Stimulated activated naive B cell treated with anti-CD40 and anti-IgM and Interleukin-4, amounts not matched to agents 10 μg/mL and 1 μg/mL and 100 μg/mL, for 72 hours (primary cell): Measurements from ENCODE around the gene TGFB2.

ENCODE experiments used
- ATAC-seq, 2 donors: fragments of 150-1000 bp; cut with Tn5 transposase; replicated peaks; 2 replicates each; pipeline ENCODE4 v1.10.0; 2021; ENCODE audit warnings: moderate library complexity in 1 of 2
- DNase-seq: peaks from one replicate; pipeline ENCODE4 v3.0.0; 2021
- H3K27ac Mint-ChIP-seq: one replicate; pipeline ENCODE4 v1.8.0; 2022; ENCODE audit warnings: mild to moderate bottlenecking, mixed read lengths
- H3K27me3 Mint-ChIP-seq, 2 donors: one replicate each; pipeline ENCODE4 v1.8.0; 2022; ENCODE audit warnings: mixed read lengths in 2 of 2
- H3K36me3 Mint-ChIP-seq, 2 donors: one replicate each; pipeline ENCODE4 v1.8.0; 2022; ENCODE audit warnings: mixed read lengths in 2 of 2, mild to moderate bottlenecking in 1 of 2
- H3K4me1 Mint-ChIP-seq, 2 donors: one replicate each; pipeline ENCODE4 v1.8.0; 2022; ENCODE audit warnings: mixed read lengths in 2 of 2, mild to moderate bottlenecking in 1 of 2
- H3K4me3 Mint-ChIP-seq, 2 donors: one replicate each; pipeline ENCODE4 v1.8.0; 2022; ENCODE audit warnings: mild to moderate bottlenecking in 2 of 2, mixed read lengths in 2 of 2, moderate library complexity in 1 of 2
- H3K9me3 Mint-ChIP-seq, 2 donors: one replicate each; pipeline ENCODE4 v1.8.0; 2022; ENCODE audit warnings: mixed read lengths in 2 of 2, mild to moderate bottlenecking in 1 of 2

Gene TGFB2

DNA sequence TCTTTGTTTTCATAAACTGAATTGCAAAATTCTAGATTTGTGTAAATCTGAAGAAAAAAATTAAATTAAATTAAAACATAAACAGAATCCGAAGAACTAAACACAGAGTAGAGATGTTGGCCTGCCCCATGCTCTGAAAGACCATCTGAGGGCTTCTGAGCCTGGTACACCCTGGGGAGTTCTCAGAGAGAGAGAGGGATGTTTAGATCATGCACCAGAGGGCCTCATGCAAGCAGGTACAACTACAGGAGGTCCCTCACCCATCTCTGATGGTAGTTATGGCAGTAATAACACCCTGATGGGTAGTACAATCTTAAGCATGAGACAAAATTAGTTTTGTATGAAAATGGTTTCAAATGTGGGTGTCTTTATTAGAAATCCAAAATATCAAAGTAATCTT, 127.7 kb downstream of the TGFB2 start:
- H3K27me3 Mint-ChIP-seq = no peaks in the 10 kb centered on the region
- no peaks in the 10 kb centered on the region for H3K9me3 Mint-ChIP-seq
- no peaks in the 10 kb centered on the region for H3K36me3 Mint-ChIP-seq
- peak overlapping the region in 1 of 2 donors; percentile 43 for H3K4me3 Mint-ChIP-seq
- DNase-seq (no peak), ATAC-seq (peak; percentile 41 to 48)
- H3K27ac Mint-ChIP-seq = peak overlapping the region; percentile 80
- H3K4me1 Mint-ChIP-seq = peaks cover 23 to 44% of the 10 kb centered on the region in 2 donors

DNA sequence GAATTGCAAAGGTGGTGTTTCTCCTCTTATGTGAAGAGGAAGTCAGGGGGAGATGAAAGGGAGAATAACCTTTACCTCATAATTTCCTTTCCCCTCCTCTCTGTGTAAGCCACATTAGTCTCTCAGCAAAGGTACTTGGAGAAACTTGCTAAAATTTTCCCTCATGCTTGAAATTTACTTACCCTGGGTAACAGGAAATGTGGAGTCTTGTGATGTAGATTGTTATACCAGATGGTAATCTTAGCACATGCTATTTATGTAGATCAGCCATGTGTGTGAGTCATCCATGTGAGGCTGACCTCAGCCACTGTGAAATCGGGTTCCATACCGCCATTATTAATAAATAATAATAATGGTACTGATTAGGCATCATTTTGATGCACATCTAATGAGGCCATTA, 128.4 kb downstream of the TGFB2 start:
- ATAC-seq = peak; percentile 87 to 92
- Mint-ChIP-seq H3K36me3 (no peaks in the 10 kb centered on the region), H3K4me3 (no peak overlapping the region), H3K27ac (no peak overlapping the region), H3K9me3 (no peaks in the 10 kb centered on the region), H3K4me1 (peaks cover 25 to 44% of the 10 kb centered on the region in 2 donors), H3K27me3 (no peaks in the 10 kb centered on the region)
- no peak for DNase-seq

DNA sequence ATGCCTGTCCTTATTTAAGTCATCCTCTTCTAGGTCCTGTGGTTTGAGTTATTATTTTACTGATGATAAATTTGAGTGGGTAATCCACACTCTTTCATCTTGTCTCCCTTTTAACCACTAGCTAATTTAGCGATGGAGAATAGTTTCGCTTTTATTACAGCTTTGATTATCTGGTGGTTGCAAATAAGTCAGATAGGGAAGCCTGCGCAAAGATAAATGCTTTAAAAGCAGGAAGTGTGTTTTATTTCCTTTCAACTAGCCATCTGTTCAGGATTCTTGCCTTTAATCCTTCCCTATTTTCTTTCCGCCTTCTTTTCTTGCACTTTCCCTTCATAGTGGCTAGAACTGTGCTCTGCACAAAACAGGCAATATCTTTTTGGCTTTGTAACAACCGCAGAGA, 129.0 kb downstream of the TGFB2 start:
- Mint-ChIP-seq H3K4me3 (peak overlapping the region; percentile 59 to 80), H3K4me1 (peaks cover 22 to 46% of the 10 kb centered on the region in 2 donors)

DNA sequence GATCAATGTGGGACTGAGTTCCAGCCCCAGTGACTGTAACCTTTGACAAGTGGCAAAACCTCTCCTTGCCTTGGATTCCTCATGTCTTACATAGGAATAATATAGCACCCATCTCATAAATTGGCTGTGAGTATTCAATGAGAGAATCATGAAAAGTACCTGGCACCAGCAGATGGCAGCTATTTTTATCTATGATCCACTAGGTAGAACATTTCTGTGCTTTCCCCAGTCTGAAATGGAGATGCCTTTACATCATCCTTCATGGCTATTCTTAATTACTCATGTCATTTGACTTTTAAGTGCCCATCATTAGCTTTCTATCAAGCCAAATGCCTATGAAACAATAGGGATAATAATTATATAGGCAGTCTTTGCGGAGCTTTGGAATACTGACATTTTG, 130.1 kb downstream of the TGFB2 start:
- no peaks in the 10 kb centered on the region for H3K27me3 Mint-ChIP-seq
- DNase-seq = no peak
- no peaks in the 10 kb centered on the region for H3K36me3 Mint-ChIP-seq
- H3K27ac Mint-ChIP-seq = no peak overlapping the region
- H3K9me3 Mint-ChIP-seq = no peaks in the 10 kb centered on the region
- no peak for ATAC-seq
- H3K4me3 Mint-ChIP-seq = no peak overlapping the region
- peaks cover 22 to 46% of the 10 kb centered on the region in 2 donors for H3K4me1 Mint-ChIP-seq

More for the DNA sequence above, 129.0 kb downstream of the TGFB2 start:
- Mint-ChIP-seq H3K27me3 (no peaks in the 10 kb centered on the region), H3K9me3 (no peaks in the 10 kb centered on the region), H3K36me3 (no peaks in the 10 kb centered on the region), H3K27ac (peak overlapping the region; percentile 79)
- ATAC-seq = no peak
- no peak for DNase-seq

DNA sequence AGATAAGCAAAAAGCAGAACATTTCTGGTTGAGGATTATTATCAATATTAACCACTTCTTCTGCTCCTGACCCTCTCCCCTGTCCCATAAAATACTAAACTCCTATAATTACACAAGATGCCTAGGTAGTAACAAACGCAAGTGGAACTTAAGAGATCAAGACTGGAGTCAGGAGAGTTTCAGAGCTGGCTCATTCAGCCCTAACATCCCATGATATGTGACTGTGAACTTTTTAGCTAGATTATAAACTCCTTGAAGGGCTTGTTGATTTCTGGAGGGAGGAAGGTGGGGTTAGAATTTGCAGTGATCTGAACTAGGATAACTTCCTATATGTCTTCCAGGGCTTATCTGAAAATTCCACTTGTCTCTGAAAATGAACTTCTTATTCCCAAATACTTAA, 130.6 kb downstream of the TGFB2 start:
- no peak overlapping the region for H3K4me3 Mint-ChIP-seq
- H3K27me3 Mint-ChIP-seq = no peaks in the 10 kb centered on the region
- H3K9me3 Mint-ChIP-seq = no peaks in the 10 kb centered on the region
- ATAC-seq (no peak), DNase-seq (no peak)
- no peaks in the 10 kb centered on the region for H3K36me3 Mint-ChIP-seq
- peaks cover 22 to 46% of the 10 kb centered on the region in 2 donors for H3K4me1 Mint-ChIP-seq
- no peak overlapping the region for H3K27ac Mint-ChIP-seq

DNA sequence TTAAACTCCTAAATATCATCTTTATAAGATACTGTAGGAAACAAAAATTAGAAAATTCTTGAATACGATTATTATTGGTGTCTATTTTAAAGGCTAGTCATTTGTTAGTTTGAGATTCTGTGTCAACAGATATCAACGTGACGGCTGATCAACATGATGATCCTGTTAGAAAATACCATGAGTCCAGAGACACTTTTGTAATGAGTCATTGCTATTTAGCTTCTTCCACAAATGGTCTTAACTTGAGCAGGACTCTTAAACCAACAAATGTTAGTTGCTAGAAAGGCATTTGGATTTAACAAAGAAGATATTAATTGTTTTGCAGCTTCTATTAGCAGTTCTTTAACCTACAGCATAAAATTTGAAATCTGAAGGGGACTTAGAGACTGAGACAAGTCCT, 131.2 kb downstream of the TGFB2 start:
- DNase-seq = no peak
- Mint-ChIP-seq H3K4me1 (peaks cover 22 to 46% of the 10 kb centered on the region in 2 donors), H3K27ac (no peak overlapping the region), H3K4me3 (no peak overlapping the region), H3K36me3 (no peaks in the 10 kb centered on the region), H3K9me3 (no peaks in the 10 kb centered on the region), H3K27me3 (no peaks in the 10 kb centered on the region)
- ATAC-seq = no peak

DNA sequence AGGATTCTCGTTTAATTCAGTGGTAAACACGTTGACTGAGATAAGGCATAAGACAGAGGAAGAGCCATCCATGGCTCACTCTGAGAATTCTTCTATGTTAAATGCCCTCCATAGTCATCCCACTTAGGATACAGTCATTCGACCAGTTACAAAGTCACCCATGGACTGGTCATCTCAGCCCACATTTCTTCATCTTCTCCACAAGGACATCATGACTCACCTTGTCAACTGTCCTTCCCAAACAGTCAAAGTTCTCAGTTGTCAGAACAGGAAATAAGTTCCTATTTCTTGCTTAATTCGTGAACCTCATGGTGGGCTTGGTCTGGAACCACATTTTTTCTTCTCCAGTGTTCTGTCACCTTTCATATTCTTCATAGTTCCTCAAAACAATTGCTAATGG, 133.2 kb downstream of the TGFB2 start:
- no peaks in the 10 kb centered on the region for H3K9me3 Mint-ChIP-seq
- ATAC-seq = no peak
- no peak for DNase-seq
- H3K27ac Mint-ChIP-seq = no peak overlapping the region
- no peak overlapping the region for H3K4me3 Mint-ChIP-seq
- peaks cover 18 to 40% of the 10 kb centered on the region in 2 donors for H3K4me1 Mint-ChIP-seq
- H3K36me3 Mint-ChIP-seq = no peaks in the 10 kb centered on the region
- H3K27me3 Mint-ChIP-seq = no peaks in the 10 kb centered on the region

DNA sequence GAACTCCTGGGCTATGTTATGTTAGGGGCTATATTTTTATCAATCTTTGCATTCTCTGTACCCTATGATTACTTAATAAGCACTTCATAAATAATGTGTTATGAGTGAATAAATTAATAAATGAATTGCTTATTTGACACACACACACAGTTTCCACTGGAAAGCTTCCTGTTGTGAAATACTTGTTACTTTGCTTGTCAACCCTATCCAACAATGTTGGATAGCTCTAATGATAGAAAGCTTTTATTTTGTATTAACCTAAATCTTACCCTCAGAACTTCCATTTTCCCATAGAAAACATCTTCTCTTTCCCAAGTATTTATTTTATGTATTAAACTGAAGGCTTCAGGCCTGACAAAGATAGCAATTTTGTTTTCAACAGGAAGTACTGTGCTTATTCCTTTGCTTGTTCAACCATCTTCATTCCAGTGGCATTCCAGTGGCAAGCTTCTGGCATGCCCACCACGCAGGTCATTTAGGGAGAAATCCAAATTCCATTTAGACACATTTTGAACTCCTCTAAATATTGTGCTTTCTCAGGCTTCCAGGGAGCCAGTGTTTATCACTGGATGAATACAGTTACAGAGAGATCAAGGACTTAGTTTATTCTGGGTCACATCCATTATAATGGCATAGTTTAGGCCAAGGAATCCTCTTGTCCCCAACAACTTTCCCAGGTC, 134.4 kb downstream of the TGFB2 start:
- Mint-ChIP-seq H3K4me3 (no peak overlapping the region), H3K27ac (no peak overlapping the region), H3K9me3 (no peaks in the 10 kb centered on the region), H3K27me3 (no peaks in the 10 kb centered on the region), H3K4me1 (peaks cover 7 to 28% of the 10 kb centered on the region in 2 donors), H3K36me3 (no peaks in the 10 kb centered on the region)
- DNase-seq = no peak
- ATAC-seq = no peak

DNA sequence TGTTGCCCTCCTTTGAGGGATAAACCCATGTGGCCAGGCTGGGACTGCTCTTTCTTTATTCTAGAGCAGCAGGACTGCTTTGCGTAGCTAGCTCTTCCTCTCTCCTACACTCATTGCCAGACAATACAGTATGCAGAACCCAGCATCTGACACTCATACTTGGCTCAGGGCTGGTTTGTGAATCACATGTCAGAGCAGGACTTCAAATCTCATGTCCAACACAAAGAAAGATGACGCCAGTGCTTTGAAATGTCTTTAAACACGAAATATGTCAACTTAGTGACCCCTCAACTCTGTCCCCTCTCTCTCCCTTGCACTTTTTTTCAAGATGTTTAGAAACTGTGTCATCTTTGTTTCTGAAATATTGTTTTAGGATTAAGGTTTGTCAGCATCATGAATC, 135.0 kb downstream of the TGFB2 start:
- ATAC-seq = no peak
- H3K4me3 Mint-ChIP-seq = no peak overlapping the region
- no peak overlapping the region for H3K27ac Mint-ChIP-seq
- peaks cover 5 to 22% of the 10 kb centered on the region in 2 donors for H3K4me1 Mint-ChIP-seq
- no peaks in the 10 kb centered on the region for H3K27me3 Mint-ChIP-seq
- H3K36me3 Mint-ChIP-seq = no peaks in the 10 kb centered on the region
- DNase-seq = no peak
- no peaks in the 10 kb centered on the region for H3K9me3 Mint-ChIP-seq

DNA sequence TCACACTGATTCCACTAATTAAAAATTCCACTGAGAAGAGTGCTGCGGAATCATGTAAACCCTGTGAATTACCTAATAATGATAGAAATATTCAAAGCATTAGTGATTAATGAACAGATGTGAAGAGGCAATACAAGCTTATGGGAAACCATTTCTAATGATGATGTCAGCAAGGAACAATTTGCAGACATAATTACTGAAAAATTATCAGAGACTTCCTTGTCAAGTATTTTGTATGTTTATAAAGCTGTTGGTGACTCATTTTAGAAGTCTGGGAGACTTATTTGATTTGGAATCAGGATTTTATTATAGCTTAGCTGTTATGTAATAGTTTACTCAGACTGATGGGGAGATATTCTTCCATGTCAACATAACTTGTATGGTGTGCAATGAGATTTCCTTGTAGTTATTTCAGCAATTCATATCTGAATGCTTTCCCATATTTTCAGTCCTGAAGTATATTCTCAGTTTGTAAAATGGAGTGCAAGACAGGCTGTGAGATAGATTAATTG, 135.5 kb downstream of the TGFB2 start:
- H3K27ac Mint-ChIP-seq = no peak overlapping the region
- no peaks in the 10 kb centered on the region for H3K9me3 Mint-ChIP-seq
- no peaks in the 10 kb centered on the region for H3K36me3 Mint-ChIP-seq
- DNase-seq = no peak
- no peaks in the 10 kb centered on the region for H3K27me3 Mint-ChIP-seq
- H3K4me3 Mint-ChIP-seq = no peak overlapping the region
- peaks cover 5 to 17% of the 10 kb centered on the region in 2 donors for H3K4me1 Mint-ChIP-seq
- ATAC-seq = no peak

DNA sequence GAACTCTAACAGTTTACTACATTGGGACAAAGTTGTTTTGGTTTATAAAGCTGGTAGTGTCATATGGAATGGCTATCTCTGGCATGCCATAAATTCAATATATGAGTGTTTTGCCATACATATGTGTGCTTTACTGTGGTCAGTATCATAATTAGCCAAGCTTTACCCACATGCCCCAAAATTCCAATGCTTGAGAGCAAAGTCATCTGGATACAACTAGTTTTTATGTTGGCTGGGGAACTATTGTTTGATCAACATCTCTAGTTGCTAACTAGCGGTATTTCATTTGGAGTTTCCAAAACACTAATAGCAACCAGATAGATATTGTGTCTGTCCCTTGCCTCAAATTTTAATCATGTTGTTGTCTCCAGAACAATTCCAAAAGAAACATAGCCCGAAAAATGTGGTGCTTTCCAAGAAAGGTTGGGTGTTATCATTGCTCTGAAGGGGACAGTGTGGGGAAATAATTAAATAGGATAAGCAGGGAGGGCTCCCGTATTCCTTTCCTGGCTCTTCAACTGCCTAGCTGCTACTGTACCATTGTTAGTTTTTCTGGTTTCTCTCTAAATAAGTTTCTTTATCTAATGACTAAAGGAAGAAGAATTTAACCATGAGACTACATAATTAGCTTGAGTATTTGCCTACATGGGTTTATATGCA, 136.1 kb downstream of the TGFB2 start:
- no peaks in the 10 kb centered on the region for H3K9me3 Mint-ChIP-seq
- H3K36me3 Mint-ChIP-seq = no peaks in the 10 kb centered on the region
- DNase-seq (no peak), ATAC-seq (no peak)
- peaks cover 8 to 15% of the 10 kb centered on the region in 2 donors for H3K4me1 Mint-ChIP-seq
- no peak overlapping the region for H3K27ac Mint-ChIP-seq
- no peak overlapping the region for H3K4me3 Mint-ChIP-seq
- no peaks in the 10 kb centered on the region for H3K27me3 Mint-ChIP-seq

DNA sequence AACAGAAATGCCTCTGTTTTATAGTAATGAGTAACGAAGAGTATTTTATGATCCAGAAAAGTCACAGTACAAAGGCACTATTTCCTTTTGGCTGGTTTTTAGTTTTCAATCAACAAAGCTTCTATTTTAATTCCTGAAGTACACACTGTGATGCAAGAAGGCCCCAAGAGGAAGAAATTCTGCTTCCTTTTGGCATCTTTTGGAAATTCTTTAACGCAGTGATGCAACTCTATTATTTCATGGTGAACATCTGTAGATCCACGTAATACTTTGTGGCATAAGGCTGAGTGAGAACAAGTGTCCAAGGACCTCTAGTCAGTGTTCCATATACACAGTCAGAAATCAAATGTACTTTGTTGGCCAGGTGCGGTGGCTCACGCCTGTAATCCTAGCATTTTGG, 137.5 kb downstream of the TGFB2 start:
- H3K27ac Mint-ChIP-seq = no peak overlapping the region
- H3K9me3 Mint-ChIP-seq = no peaks in the 10 kb centered on the region
- DNase-seq (no peak), ATAC-seq (no peak)
- no peaks in the 10 kb centered on the region for H3K36me3 Mint-ChIP-seq
- peaks cover 6 to 7% of the 10 kb centered on the region in 2 donors for H3K4me1 Mint-ChIP-seq
- H3K27me3 Mint-ChIP-seq = no peaks in the 10 kb centered on the region
- H3K4me3 Mint-ChIP-seq = no peak overlapping the region

DNA sequence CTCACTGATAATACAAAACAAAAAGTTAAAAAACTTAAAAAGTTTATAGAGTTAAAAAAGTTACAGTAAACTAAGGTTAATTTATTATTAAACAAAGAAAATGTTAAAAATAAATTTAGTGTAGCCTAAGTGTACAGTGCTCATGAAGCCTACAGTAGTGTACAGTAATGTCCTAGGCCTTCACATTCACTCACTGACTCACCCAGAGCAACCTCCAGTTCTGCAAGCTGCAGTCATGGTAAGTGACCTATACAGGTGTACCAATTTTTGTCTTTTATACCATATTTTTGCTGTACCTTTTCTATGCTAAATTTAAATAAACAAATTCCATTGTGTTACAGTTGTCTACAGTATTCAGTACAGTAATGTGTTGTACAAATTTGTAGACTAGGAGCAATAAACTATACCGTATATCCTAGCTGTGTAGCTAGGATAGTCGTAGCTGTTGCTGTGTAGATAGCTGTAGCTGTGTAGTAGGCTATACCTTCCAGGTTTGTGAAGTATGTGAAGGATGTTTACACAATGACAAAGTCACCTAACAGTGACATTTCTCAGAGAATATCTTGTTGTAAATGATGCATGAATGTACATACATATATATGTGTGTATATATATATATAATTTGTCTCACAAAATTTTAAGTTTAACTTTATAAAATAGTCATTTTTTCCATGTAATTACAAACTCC, 140.2 kb downstream of the TGFB2 start:
- DNase-seq (no peak), ATAC-seq (no peak)
- Mint-ChIP-seq H3K9me3 (no peaks in the 10 kb centered on the region), H3K27ac (no peak overlapping the region), H3K27me3 (no peaks in the 10 kb centered on the region), H3K36me3 (no peaks in the 10 kb centered on the region), H3K4me3 (no peak overlapping the region), H3K4me1 (peaks cover 0 to 5% of the 10 kb centered on the region in 2 donors)

DNA sequence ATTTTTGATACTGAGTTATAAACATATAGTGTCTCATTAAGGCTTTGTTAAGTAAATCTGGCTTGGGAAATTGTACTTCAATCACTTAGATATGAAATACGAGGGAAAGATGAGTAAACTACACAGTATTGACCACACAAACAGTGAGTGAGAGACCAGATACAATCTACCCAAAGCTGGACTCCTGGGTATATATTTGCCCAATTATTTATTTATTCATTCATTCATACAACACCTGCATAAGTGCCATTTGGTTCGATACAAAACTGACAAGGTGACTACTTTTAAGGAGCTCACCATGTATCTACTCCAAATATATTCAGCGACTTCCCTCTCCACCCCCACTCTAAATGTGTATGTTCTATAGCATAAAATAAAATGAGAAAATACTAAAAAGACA, 143.4 kb downstream of the TGFB2 start:
- Mint-ChIP-seq H3K9me3 (no peaks in the 10 kb centered on the region), H3K4me1 (peaks cover 4 to 7% of the 10 kb centered on the region in 2 donors), H3K27me3 (peaks cover 5% of the 10 kb centered on the region in 2 donors), H3K36me3 (no peaks in the 10 kb centered on the region), H3K27ac (no peak overlapping the region), H3K4me3 (no peak overlapping the region)
- DNase-seq (no peak), ATAC-seq (no peak)

DNA sequence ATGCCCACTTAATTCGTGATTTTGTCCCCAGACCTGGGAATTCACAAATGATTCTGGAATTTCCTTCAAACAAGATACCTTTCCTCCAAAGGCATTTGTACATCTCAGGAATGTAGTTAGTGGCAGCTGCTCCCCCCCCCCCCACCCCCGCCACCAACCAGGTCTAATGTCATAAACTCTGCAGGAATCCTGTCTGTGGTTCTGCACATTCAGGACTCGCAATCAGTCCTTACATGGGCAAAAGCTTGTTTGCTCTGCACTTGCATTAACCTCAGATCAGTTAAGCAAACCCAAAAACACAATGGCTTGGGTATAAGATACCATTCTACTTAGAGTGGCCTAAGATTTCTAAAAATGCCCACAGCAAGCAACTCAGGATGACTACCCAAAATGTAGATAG, 143.8 kb downstream of the TGFB2 start:
- no peak overlapping the region for H3K4me3 Mint-ChIP-seq
- H3K27ac Mint-ChIP-seq = no peak overlapping the region
- ATAC-seq (no peak), DNase-seq (no peak)
- no peaks in the 10 kb centered on the region for H3K36me3 Mint-ChIP-seq
- H3K27me3 Mint-ChIP-seq = peaks cover 5% of the 10 kb centered on the region in 2 donors
- peaks cover 4 to 7% of the 10 kb centered on the region in 2 donors for H3K4me1 Mint-ChIP-seq
- no peaks in the 10 kb centered on the region for H3K9me3 Mint-ChIP-seq
